Keratinocyte (primary cell): ENCODE measurements around the gene WNT7A. TPM values are rescaled to one million over a fixed set of nuclear protein-coding genes. Genes with fewer than 3 reads are reported as not detected.

Source experiments
- DNase-seq: peaks from one replicate; pipeline ENCODE4 v3.0.0-alpha.2; 2011; ENCODE audit warnings: low read depth, missing footprints, low spot score
- FAIRE-seq: peaks from 2 replicates; lab custom pipeline; 2011; peaks lifted over from hg19 to GRCh38; lab: Jason Lieb, UNC
- H2AFZ ChIP-seq: 2 replicates; pipeline ENCODE4 v1.6.0; 2012; ENCODE audit warnings: low read length, control low read depth, inconsistent platforms; ENCODE audit not compliant: control insufficient read depth
- H3K27ac ChIP-seq: 2 replicates; pipeline ENCODE4 v1.5.1; 2011; ENCODE audit warnings: low read length; ENCODE audit not compliant: control insufficient read depth, insufficient read depth
- H3K27me3 ChIP-seq: 3 replicates; pipeline ENCODE4 v1.6.0; 2011; ENCODE audit warnings: low read length; ENCODE audit not compliant: control insufficient read depth, insufficient read depth; ENCODE audit errors: extremely low read depth
- H3K36me3 ChIP-seq, 2 experiments: 2 replicates in 1 of 2; 3 replicates in 1 of 2; pipeline ENCODE4 v1.5.1; 2011; ENCODE audit warnings: low read length in 2 of 2, mild to moderate bottlenecking in 1 of 2; ENCODE audit not compliant: control insufficient read depth in 2 of 2, insufficient read depth in 2 of 2; ENCODE audit errors: extremely low read depth in 1 of 2
- H3K4me1 ChIP-seq: 3 replicates; pipeline ENCODE4 v1.5.1; 2011; ENCODE audit warnings: low read length; ENCODE audit not compliant: control insufficient read depth, insufficient read depth; ENCODE audit errors: extremely low read depth
- H3K4me2 ChIP-seq: 3 replicates; pipeline ENCODE4 v1.6.0; 2011; ENCODE audit warnings: low read depth, low read length; ENCODE audit not compliant: control insufficient read depth, insufficient read depth; ENCODE audit errors: extremely low read depth
- H3K4me3 ChIP-seq, 3 experiments: fragments of 200-600 bp in 1 of 3; sonication (generic) in 1 of 3; 2 replicates in 2 of 3; 3 replicates in 1 of 3; pipeline ENCODE4 v1.5.1; 2011 to 2016; ENCODE audit warnings: low read length in 3 of 3, mild to moderate bottlenecking in 3 of 3, control low read depth in 2 of 3, inconsistent platforms in 1 of 3, low read depth in 1 of 3, mixed read lengths in 1 of 3, mixed run types in 1 of 3, moderate library complexity in 1 of 3; ENCODE audit not compliant: control insufficient read depth in 2 of 3, insufficient read depth in 2 of 3; ENCODE audit errors: extremely low read depth in 1 of 3
- H3K79me2 ChIP-seq: 2 replicates; pipeline ENCODE4 v1.6.0; 2012; ENCODE audit warnings: low read length; ENCODE audit not compliant: control insufficient read depth, insufficient read depth
- H3K9ac ChIP-seq: 3 replicates; pipeline ENCODE4 v1.6.0; 2011; ENCODE audit warnings: low read length; ENCODE audit not compliant: control insufficient read depth, insufficient read depth; ENCODE audit errors: extremely low read depth
- H3K9me1 ChIP-seq: 3 replicates; pipeline ENCODE4 v1.6.0; 2011; ENCODE audit warnings: low read length; ENCODE audit not compliant: control insufficient read depth, insufficient read depth; ENCODE audit errors: extremely low read depth
- H3K9me3 ChIP-seq: 2 replicates; pipeline ENCODE4 v1.5.1; 2012; ENCODE audit warnings: low read depth, low read length; ENCODE audit not compliant: control insufficient read depth
- H4K20me1 ChIP-seq: 3 replicates; pipeline ENCODE4 v1.6.0; 2011; ENCODE audit warnings: low read length; ENCODE audit not compliant: control insufficient read depth, insufficient read depth; ENCODE audit errors: extremely low read depth
- CTCF ChIP-seq, 3 experiments: IDR thresholded peaks in 1 of 3; conservative IDR thresholded peaks in 1 of 3; optimal IDR thresholded peaks in 1 of 3; 2 replicates in 2 of 3; 3 replicates in 1 of 3; pipeline versions ENCODE3 to v1.5.1; 2011; ENCODE audit warnings: low read length in 3 of 3, mild to moderate bottlenecking in 3 of 3, moderate library complexity in 2 of 3, control low read depth in 1 of 3, inconsistent platforms in 1 of 3; ENCODE audit not compliant: insufficient read depth in 2 of 3; ENCODE audit errors: extremely low read depth in 1 of 3
- EZH2 ChIP-seq: IDR thresholded peaks from one replicate; pipeline ENCODE4 v1.6.1; 2012; ENCODE audit warnings: inconsistent platforms, mild to moderate bottlenecking, low read length, moderate library complexity
- dilution Hi-C: fragments of 300-500 bp; cut with MboI; formaldehyde crosslinking; loops from one replicate; pipeline ENCODE4 v1.7.0; 2020; ENCODE audit warnings: low sequenced_read_pairs; ENCODE audit not compliant: extremely low pct_ligation_motif_present
- polyA plus RNA-seq, 5 experiments: library from polyadenylated mRNA; depleted of rRNA in 3 of 5; stranded (reverse) in 3 of 5; stranded (forward) in 1 of 5; unstranded in 1 of 5; fragments of >200 nt; gene quantifications; 1 replicate in 1 of 5; 2 replicates in 3 of 5; 3 replicates in 1 of 5; pipeline versions ENCODE4 v1.2.1 to v1.2.3, GENCODE V29; 2011 to 2012; ENCODE audit warnings: missing spikeins in 2 of 5, low read depth in 1 of 5, low replicate concordance in 1 of 5

The WNT7A gene
- polyA plus RNA-seq, 1 donor (not counting 4 experiments of a cell fraction or from before 2014, with no cell fraction given): 20.3 TPM

- no peak overlapping the region for H2AFZ ChIP-seq
- dilution Hi-C loops: no loop called here
- H3K9ac ChIP-seq: no peak overlapping the region
- no peaks in the 10 kb centered on the region for H3K27me3 ChIP-seq
- FAIRE-seq (no peak), DNase-seq (no peak)
- no peaks in the 10 kb centered on the region for H3K4me1 ChIP-seq
- H4K20me1 ChIP-seq: no peaks in the 10 kb centered on the region
- no peaks in the 10 kb centered on the region for H3K79me2 ChIP-seq
- TF ChIP-seq EZH2 (no peak), CTCF (optimal IDR thresholded peaks at IDR 0.05 in 1 of 3, IDR thresholded peaks at IDR 0.05 in 1 of 3, conservative IDR thresholded peaks at IDR 0.05 in 1 of 3; ENCODE audit: extremely low read depth in 1 of 3, insufficient read depth in 2 of 3, low read length in 3 of 3) (peak in 2 of 3 experiments; percentile 8 to 10)
- no peaks in the 10 kb centered on the region for H3K36me3 ChIP-seq
- no peak overlapping the region for H3K4me3 ChIP-seq
- H3K9me1 ChIP-seq: no peaks in the 10 kb centered on the region
- H3K27ac ChIP-seq: no peak overlapping the region
- H3K4me2 ChIP-seq: no peak overlapping the region
- H3K9me3 ChIP-seq: peaks cover 2% of the 10 kb centered on the region
These were observed 47.4 kb upstream of the WNT7A start for GRCh38 chr3:13927295-13927694.

GRCh38 chr3:13916375-13916774, 36.5 kb upstream of the WNT7A start:
- H3K27me3 ChIP-seq: no peaks in the 10 kb centered on the region
- H3K4me3 ChIP-seq: no peak overlapping the region
- no peaks in the 10 kb centered on the region for H3K79me2 ChIP-seq
- TF ChIP-seq CTCF (optimal IDR thresholded peaks at IDR 0.05 in 1 of 3, IDR thresholded peaks at IDR 0.05 in 1 of 3, conservative IDR thresholded peaks at IDR 0.05 in 1 of 3; ENCODE audit: extremely low read depth in 1 of 3, insufficient read depth in 2 of 3, low read length in 3 of 3): no peak
- no peak for TF ChIP-seq EZH2
- H2AFZ ChIP-seq: no peak overlapping the region
- no peaks in the 10 kb centered on the region for H4K20me1 ChIP-seq
- no peak for FAIRE-seq
- no peak overlapping the region for H3K4me2 ChIP-seq
- H3K9ac ChIP-seq: no peak overlapping the region
- DNase-seq: no peak
- H3K4me1 ChIP-seq: no peaks in the 10 kb centered on the region
- no peak overlapping the region for H3K27ac ChIP-seq
- H3K9me1 ChIP-seq: no peaks in the 10 kb centered on the region
- no peaks in the 10 kb centered on the region for H3K36me3 ChIP-seq
- dilution Hi-C loops: no loop called here
- H3K9me3 ChIP-seq: no peaks in the 10 kb centered on the region
